HG03354 (cell line): ENCODE measurements around the gene CDK10.

Experiments
- ATAC-seq: cut with Tn5 transposase; IDR thresholded peaks from one replicate; pipeline ENCODE4 v1.9.1; 2021; ENCODE audit warnings: mild to moderate bottlenecking; ENCODE audit not compliant: unreplicated experiment, poor library complexity, severe bottlenecking

Gene CDK10

DNA sequence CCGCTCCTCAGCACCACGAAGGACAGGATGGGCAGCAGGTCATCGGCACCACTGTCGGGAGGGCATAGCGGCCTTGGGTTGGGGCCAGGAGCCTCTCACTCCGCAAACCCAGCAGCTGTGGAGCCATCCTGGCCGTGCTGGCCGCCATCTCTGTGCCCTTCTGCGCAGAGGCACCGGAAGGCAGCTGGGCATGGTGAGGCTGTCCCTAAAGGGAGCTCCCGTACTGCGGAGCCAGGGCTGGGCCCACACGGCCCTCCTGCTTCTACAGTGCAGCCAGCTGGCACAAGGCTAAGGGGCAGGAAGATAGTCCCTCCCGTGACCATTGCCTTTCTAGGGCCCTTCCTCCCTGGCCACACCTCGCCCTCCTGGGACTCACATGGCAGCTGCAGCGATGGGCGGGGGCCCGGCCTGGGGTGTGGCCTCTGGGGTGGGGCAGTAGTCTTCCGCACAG is 22.0 kb downstream of the CDK10 start:
- ATAC-seq: no peak

- ATAC-seq: no peak
These were observed 22.7 kb downstream of the CDK10 start for GRCh38 chr16:89709166-89709565.

- ATAC-seq: no peak
These were observed 23.4 kb downstream of the CDK10 start for GRCh38 chr16:89709716-89710432.

- no peak for ATAC-seq
These were observed 24.4 kb downstream of the CDK10 start for GRCh38 chr16:89710709-89711564.

DNA sequence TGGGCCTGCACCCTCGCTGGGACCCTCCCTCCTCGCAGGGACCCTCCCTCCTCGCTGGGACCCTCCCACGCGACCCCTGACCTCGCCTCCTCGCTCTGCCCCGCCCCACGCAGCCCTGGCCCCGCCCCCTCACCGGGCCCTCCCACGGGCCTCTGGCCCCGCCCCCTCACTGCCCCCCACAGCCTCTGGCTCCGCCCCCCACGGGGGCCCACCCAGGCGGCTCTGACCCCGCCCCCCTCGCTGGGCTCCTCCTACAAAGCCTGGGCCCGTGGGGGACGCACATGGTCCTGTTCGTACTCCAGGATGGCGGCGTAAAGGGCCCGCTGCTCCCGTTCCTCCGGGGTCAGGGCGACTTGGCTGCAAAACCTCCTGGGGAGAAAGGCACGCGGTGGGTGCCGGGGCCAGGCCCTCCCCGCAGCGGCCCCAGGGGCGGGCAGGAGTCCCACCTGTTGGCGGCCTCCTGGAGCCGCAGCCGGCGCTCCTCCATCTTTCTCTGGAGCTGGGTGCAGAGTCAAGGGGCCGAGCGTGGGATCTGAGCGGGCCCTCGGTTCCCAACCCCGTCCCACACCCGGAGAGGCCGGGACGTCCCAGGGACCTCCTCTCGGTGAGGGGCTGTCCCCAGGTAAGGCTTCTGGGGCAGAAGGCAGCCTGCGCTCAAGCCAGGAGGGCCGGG is 25.2 kb downstream of the CDK10 start:
- peak; percentile 59 for ATAC-seq

GRCh38 chr16:89712274-89712781 is 25.8 kb downstream of the CDK10 start:
- peak; percentile 9 for ATAC-seq

DNA sequence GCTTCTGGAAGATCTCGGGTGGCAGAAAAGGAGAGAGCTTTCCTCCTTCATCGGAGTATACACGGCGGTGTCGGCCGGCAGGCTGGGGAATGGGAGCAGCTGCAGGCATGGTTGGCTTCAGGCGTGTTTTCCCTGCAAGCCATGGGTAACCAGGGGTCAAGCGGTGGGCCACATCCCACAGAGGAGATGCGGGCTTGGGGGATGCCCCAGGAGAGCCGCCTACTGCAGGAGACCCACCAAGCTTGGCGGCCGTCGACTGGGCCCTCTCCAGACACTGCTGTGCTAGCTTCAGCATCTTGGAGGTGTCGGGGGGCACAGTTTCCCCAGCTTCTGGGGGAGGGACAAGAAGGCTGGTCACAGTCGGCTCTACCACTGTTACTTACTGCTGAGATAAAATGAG is 30.0 kb downstream of the CDK10 start:
- no peak for ATAC-seq

- no peak for ATAC-seq
These were observed 30.6 kb downstream of the CDK10 start for GRCh38 chr16:89716916-89717687.

DNA sequence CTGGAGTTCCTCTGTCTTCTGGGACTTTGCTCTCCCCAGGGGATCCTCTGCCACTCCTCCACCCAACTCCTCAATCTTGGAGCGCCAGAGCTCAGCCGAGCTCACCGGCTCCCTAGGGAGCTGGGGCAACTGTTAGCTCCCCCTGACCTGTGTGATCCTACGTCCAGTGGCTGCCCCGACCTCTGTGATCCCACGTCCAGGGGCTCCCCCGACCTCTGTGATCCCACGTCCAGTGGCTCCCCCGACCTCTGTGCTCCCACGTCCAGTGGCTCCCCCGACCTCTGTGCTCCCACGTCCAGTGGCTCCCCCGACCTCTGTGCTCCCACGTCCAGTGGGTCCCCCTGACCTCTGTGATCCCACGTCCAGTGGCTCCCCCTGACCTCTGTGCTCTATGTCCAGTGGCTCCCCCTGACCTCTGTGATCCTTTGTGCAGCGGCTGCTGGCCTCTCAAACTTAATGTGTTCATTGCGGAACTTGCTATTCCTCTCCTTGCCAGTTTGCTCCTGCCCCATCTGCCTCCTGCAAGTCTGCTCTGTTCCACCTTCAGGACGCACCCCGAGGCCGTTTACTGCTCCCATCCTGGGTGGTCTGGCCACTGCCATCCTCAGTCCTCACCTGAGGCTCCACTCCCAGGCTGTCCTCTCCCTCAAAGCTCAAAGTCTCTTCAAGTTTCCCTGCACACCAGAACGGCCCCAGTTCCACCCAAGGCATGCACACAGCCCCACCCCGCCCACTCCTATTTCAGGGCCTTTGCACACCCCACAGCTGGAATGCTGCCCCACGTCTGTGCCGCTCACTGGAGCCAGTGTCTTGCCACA is 31.4 kb downstream of the CDK10 start:
- ATAC-seq: no peak

DNA sequence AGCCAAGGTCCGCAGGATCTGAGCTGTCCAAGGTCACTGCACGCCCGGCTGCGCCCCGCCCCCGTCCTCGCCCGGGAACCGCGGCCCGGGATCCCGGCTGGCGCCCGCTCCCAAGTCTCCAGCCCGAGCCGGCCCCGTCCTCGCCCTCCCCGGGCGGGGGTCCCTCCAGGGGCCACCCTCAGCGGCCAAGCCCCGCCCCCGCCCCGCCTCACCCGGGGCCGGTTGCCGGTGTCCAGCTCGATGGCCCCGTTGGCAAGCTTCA is 34.0 kb downstream of the CDK10 start:
- peak; percentile 16 for ATAC-seq

GRCh38 chr16:89720813-89721545 is 34.5 kb downstream of the CDK10 start, which contains the start of the genes VPS9D1 and ZNF276:
Gene VPS9D1 (minus strand): TSS chr16:89720898. CDS start chr16:89720861, 37 bp downstream.
Gene ZNF276 (plus strand): TSS chr16:89721537. CDS start chr16:89721641, 104 bp downstream.
- peak; percentile 58 for ATAC-seq

DNA sequence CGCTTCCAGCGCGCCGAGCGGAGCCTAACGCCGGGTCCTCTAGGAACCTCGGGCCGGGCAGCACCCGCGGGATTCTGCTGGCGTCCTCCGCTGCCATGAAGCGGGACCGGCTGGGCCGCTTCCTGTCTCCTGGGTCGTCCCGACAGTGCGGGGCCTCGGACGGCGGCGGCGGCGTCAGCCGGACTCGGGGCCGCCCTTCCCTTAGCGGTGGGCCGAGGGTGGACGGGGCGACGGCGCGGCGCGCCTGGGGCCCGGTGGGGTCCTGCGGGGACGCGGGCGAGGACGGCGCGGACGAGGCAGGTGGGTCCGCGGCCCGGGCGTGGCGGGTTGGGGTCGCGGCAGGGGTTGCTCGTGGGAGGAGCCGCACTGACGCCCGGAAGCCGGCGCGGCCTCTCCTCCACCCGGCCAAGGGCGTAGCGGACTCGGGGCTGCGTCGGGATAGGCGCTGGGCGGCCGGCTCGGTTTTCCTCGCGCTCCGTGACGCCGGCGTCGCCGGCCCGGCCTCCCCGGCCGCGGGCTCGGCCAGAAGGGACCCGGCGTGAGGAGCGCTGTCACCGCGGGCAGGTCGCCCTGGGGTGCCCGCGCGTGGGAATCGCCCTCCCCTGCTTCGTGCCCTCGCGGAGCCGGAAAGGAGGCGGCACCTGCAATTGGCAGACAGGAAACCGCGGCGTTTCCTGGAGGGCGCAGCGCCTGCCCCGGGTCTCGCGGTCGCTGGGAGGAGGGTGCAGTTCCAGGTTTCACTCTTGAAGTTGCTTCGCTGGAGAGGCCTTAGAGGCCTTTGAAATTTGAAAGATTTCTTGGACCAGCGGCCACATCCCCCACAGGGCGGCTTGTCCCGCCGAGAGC is 35.3 kb downstream of the CDK10 start:
- peak; percentile 37 for ATAC-seq

GRCh38 chr16:89722392-89723278 is 36.1 kb downstream of the CDK10 start:
- ATAC-seq: peak; percentile 28

- ATAC-seq: no peak
These were observed 37.1 kb downstream of the CDK10 start for GRCh38 chr16:89723279-89724250.

DNA sequence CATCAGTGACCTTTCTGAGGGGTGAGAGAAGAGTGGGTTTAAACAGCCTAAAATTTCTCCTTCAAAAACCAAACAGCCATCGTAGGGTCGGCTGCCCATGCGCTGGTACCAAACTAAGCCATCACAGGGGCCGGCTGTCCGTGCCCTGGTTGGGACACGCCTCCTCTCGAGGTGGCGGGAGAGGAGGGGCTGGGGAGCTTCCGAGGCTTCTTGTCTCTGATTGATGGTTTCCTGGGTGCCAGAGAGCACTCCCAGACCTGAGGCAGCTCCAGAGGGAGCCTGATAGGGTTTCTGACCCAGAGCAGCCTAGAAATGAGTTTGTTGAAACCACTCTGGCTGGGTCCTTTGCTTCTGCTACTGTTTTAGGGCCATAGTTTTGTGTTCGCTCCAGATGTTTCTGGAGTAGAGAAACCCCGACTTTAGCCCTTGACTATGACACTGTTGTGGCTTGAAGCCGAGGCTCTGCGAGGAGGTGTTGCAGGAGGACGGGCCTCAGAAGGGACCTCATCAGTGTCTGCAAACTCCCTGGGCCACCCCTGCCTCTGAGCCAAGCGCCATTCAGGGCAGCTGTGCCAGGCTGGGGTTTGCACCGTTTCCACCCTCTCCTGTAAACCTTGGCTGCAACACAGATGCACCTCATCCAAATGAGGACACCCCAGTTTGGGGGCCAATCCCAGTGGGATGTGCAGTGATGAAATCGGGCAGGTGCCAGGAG is 41.1 kb downstream of the CDK10 start:
- ATAC-seq: no peak
